Stimulated activated CD4-positive, alpha-beta T cell treated with anti-CD3 and anti-CD28 coated beads, TNF-alpha, amount 100 ng/mL, for 4 hours (primary cell): ENCODE measurements around the gene NEGR1.

ENCODE experiments used
- DNase-seq, 3 experiments: peaks; one replicate each; pipeline ENCODE4 v3.0.0-alpha.2; 2020; ENCODE audit warnings: low read depth in 3 of 3

The NEGR1 gene

GRCh38 chr1:71635568-71635967, 646.8 kb downstream of the NEGR1 start:
- DNase-seq, result no peak

GRCh38 chr1:71634159-71634558, 648.2 kb downstream of the NEGR1 start:
- DNase-seq, result no peak

- no peak for DNase-seq
Observed at GRCh38 chr1:71630073-71630472, 652.3 kb downstream of the NEGR1 start.

- DNase-seq, result no peak
Observed at GRCh38 chr1:71625004-71625403, 657.3 kb downstream of the NEGR1 start.

- DNase-seq, result no peak
Observed at GRCh38 chr1:71623888-71624287, 658.5 kb downstream of the NEGR1 start.

- no peak for DNase-seq
Observed at GRCh38 chr1:71621785-71622184, 660.6 kb downstream of the NEGR1 start.

GRCh38 chr1:71618766-71619530, 663.4 kb downstream of the NEGR1 start:
- no peak for DNase-seq

GRCh38 chr1:71618191-71618590, 664.1 kb downstream of the NEGR1 start:
- DNase-seq, result no peak

GRCh38 chr1:71610476-71610875, 671.9 kb downstream of the NEGR1 start:
- no peak for DNase-seq

GRCh38 chr1:71603044-71603776, 679.1 kb downstream of the NEGR1 start:
- no peak for DNase-seq

- DNase-seq, result no peak
Observed at GRCh38 chr1:71600023-71600422, 682.3 kb downstream of the NEGR1 start.

- no peak for DNase-seq
Observed at GRCh38 chr1:71599306-71599705, 683.0 kb downstream of the NEGR1 start.

GRCh38 chr1:71593523-71593922, 688.8 kb downstream of the NEGR1 start:
- no peak for DNase-seq

- DNase-seq, result no peak
Observed at GRCh38 chr1:71592646-71593274, 689.6 kb downstream of the NEGR1 start.

- no peak for DNase-seq
Observed at GRCh38 chr1:71589005-71589404, 693.3 kb downstream of the NEGR1 start.

GRCh38 chr1:71587961-71588360, 694.4 kb downstream of the NEGR1 start:
- no peak for DNase-seq

- DNase-seq, result no peak
Observed at GRCh38 chr1:71586030-71586429, 696.3 kb downstream of the NEGR1 start.

GRCh38 chr1:71583756-71584155, 698.6 kb downstream of the NEGR1 start:
- DNase-seq, result no peak

GRCh38 chr1:71582673-71583072, 699.7 kb downstream of the NEGR1 start:
- DNase-seq, result no peak

- no peak for DNase-seq
Observed at GRCh38 chr1:71577451-71578131, 704.7 kb downstream of the NEGR1 start.

- DNase-seq, result no peak
Observed at GRCh38 chr1:71572038-71572437, 710.3 kb downstream of the NEGR1 start.

GRCh38 chr1:71566413-71566812, 715.9 kb downstream of the NEGR1 start:
- no peak for DNase-seq
